ENCODE results near the gene NODAL. TPM values are rescaled to one million over a fixed set of nuclear protein-coding genes. Genes with fewer than 3 reads are reported as not detected.
A peak's percentile ranks its signal among the peaks of the same experiment; 100 is the strongest.

The NODAL gene
- total RNA-seq, 4 donors from 2014 or later = not detected

- H3K27me3 ChIP-seq = peaks cover 12% of the 10 kb centered on the region
- H3K36me3 ChIP-seq = no peaks in the 10 kb centered on the region
- no peak overlapping the region for H3K4me3 ChIP-seq
- intact Hi-C loops (cut with DNase I; ENCODE audit: low total_unique reads) = no loop called here
- no peaks in the 10 kb centered on the region for H3K9me3 ChIP-seq
- in situ Hi-C loops (cut with MboI; ENCODE audit: low pct_ligation_motif_present in 1 of 4, low pct_unique_long_range_greater_than_20kb in 1 of 4, low sequenced_read_pairs in 3 of 4) = no loop called here
- H3K27ac ChIP-seq = peak overlapping the region; percentile 56 to 80 (median 68)
- peaks cover 17 to 52% (median 27%) of the 10 kb centered on the region in 4 donors for H3K4me1 ChIP-seq
- no peak for DNase-seq
- WGBS, 2 donors (ENCODE audit: low coverage in 1 of 2) = 70% methylated on average over 8 of the region's 8 CpGs; no CpG with 5 or more reads in 1 of the 2 donors
- TF ChIP-seq POLR2A (IDR thresholded peaks at IDR 0.05) = no peak
- no peak for TF ChIP-seq CTCF (IDR thresholded peaks at IDR 0.05)
- TF ChIP-seq POLR2AphosphoS5 (IDR thresholded peaks at IDR 0.05) = no peak
- no peak for TF ChIP-seq EP300 (IDR thresholded peaks at IDR 0.05; ENCODE audit: low read depth)
Measured at GRCh38 chr10:70482982-70483760, 41.7 kb upstream of the NODAL start.

GRCh38 chr10:70481831-70482530, 40.5 kb upstream of the NODAL start:
- peaks cover 17 to 59% (median 33%) of the 10 kb centered on the region in 4 donors for H3K4me1 ChIP-seq
- no peaks in the 10 kb centered on the region for H3K36me3 ChIP-seq
- 81% methylated on average over 7 of the region's 7 CpGs; no CpG with 5 or more reads in 1 of the 2 donors for WGBS, 2 donors (ENCODE audit: low coverage in 1 of 2)
- no peak for DNase-seq
- H3K27me3 ChIP-seq = peaks cover 23% of the 10 kb centered on the region
- peak overlapping the region; percentile 56 to 80 (median 68) for H3K27ac ChIP-seq
- peak in 1 of 3 donors; percentile 26 for TF ChIP-seq POLR2AphosphoS5 (IDR thresholded peaks at IDR 0.05)
- TF ChIP-seq CTCF (IDR thresholded peaks at IDR 0.05) = no peak
- H3K9me3 ChIP-seq = no peaks in the 10 kb centered on the region
- intact Hi-C loops (cut with DNase I; ENCODE audit: low total_unique reads) (no loop called here), in situ Hi-C loops (cut with MboI; ENCODE audit: low pct_ligation_motif_present in 1 of 4, low pct_unique_long_range_greater_than_20kb in 1 of 4, low sequenced_read_pairs in 3 of 4) (no loop called here)
- no peak overlapping the region for H3K4me3 ChIP-seq

GRCh38 chr10:70481105-70481504, 39.6 kb upstream of the NODAL start:
- in situ Hi-C loops (cut with MboI; ENCODE audit: low pct_ligation_motif_present in 1 of 4, low pct_unique_long_range_greater_than_20kb in 1 of 4, low sequenced_read_pairs in 3 of 4) = no loop called here
- WGBS, 2 donors (ENCODE audit: low coverage in 1 of 2) = 70 to 97% methylated on average over 2 to 9 of the region's 9 CpGs
- Histone ChIP-seq H3K4me3 (no peak overlapping the region), H3K36me3 (no peaks in the 10 kb centered on the region), H3K27me3 (peaks cover 24% of the 10 kb centered on the region), H3K27ac (peak overlapping the region in 3 of 4 donors; percentile 56 to 80 (median 73)), H3K4me1 (peaks cover 17 to 59% (median 33%) of the 10 kb centered on the region in 4 donors), H3K9me3 (no peaks in the 10 kb centered on the region)
- intact Hi-C loops (cut with DNase I; ENCODE audit: low total_unique reads) = no loop called here
- TF ChIP-seq EP300 (IDR thresholded peaks at IDR 0.05; ENCODE audit: low read depth) (no peak), CTCF (IDR thresholded peaks at IDR 0.05) (no peak), POLR2A (IDR thresholded peaks at IDR 0.05) (no peak), POLR2AphosphoS5 (IDR thresholded peaks at IDR 0.05) (no peak)
- DNase-seq = no peak

- Histone ChIP-seq H3K4me1 (peaks cover 17 to 59% (median 33%) of the 10 kb centered on the region in 4 donors), H3K27me3 (peaks cover 24% of the 10 kb centered on the region), H3K9me3 (no peaks in the 10 kb centered on the region), H3K36me3 (no peaks in the 10 kb centered on the region), H3K27ac (peak overlapping the region; percentile 61 to 80 (median 70)), H3K4me3 (peak overlapping the region in 1 of 4 donors; percentile 66)
- DNase-seq = peak; percentile 46
- in situ Hi-C loops (cut with MboI; ENCODE audit: low pct_ligation_motif_present in 1 of 4, low pct_unique_long_range_greater_than_20kb in 1 of 4, low sequenced_read_pairs in 3 of 4) = no loop called here
- WGBS, 2 donors (ENCODE audit: low coverage in 1 of 2) = 49% methylated on average over 8 of the region's 9 CpGs; no CpG with 5 or more reads in 1 of the 2 donors
- no peak for TF ChIP-seq CTCF (IDR thresholded peaks at IDR 0.05)
- TF ChIP-seq EP300 (IDR thresholded peaks at IDR 0.05; ENCODE audit: low read depth) = no peak
- TF ChIP-seq POLR2A (IDR thresholded peaks at IDR 0.05) = no peak
- TF ChIP-seq POLR2AphosphoS5 (IDR thresholded peaks at IDR 0.05) = no peak
- intact Hi-C loops (cut with DNase I; ENCODE audit: low total_unique reads) = no loop called here
Measured at GRCh38 chr10:70480239-70480861, 38.9 kb upstream of the NODAL start.
